ENCODE data around the gene MDM2.

GRCh38 chr12:68835333-68835908 lies 27.4 kb downstream of the MDM2 start:
- no peak for TF ChIP-seq CTCF (IDR thresholded peaks at IDR 0.05 in 8 of 11, conservative IDR thresholded peaks at IDR 0.05 in 3 of 11)
- peak; percentile 55 to 65 (median 62) for TF ChIP-seq POLR2AphosphoS5 (IDR thresholded peaks at IDR 0.05)
- no peak for TF ChIP-seq POLR2A (IDR thresholded peaks at IDR 0.05)

All from spleen (tissue), 7 donors.